PC-9 (cell line): Measurements from ENCODE around the gene RAB3B. TPM values are rescaled to one million over a fixed set of nuclear protein-coding genes. Genes with fewer than 3 reads are reported as not detected.

ENCODE experiments used
- BruUV-seq: library from RNA; stranded (reverse); fragments of 400-500 nt; replicated peaks from 2 replicates; lab custom pipeline; 2021; lab: Mats Ljungman, UMichigan
- CTCF ChIA-PET: fragments of 300-600 bp; sonication (Branson Sonifier 250); formaldehyde crosslinking; loops from one replicate; lab custom pipeline; 2022; ENCODE audit warnings: antibody characterized with exemption; lab: Charles Lee
- POLR2A ChIA-PET: fragments of 300-600 bp; sonication (Branson Sonifier 250); formaldehyde crosslinking; loops from one replicate; lab custom pipeline; 2022; ENCODE audit warnings: antibody characterized with exemption; ENCODE audit not compliant: unreplicated experiment; lab: Charles Lee
- DNase-seq, 2 experiments: peaks; one replicate each; pipeline versions ENCODE4 v3.0.0 to v3.0.0-alpha.2; 2015 to 2022; ENCODE audit warnings: mixed read lengths in 1 of 2
- H2AFZ ChIP-seq: fragments of 200-600 bp; sonication (generic); 2 replicates; pipeline ENCODE4 v1.8.1; 2017; ENCODE audit warnings: antibody characterized with exemption
- H3F3A ChIP-seq: fragments of 200-600 bp; sonication (generic); 2 replicates; pipeline ENCODE4 v1.8.1; 2017; ENCODE audit warnings: antibody characterized with exemption, mild to moderate bottlenecking, low read depth; ENCODE audit not compliant: insufficient read depth
- H3K27ac ChIP-seq: fragments of 200-600 bp; sonication (generic); 2 replicates; pipeline ENCODE4 v1.6.1; 2016; ENCODE audit warnings: mixed run types
- H3K27me3 ChIP-seq: fragments of 200-600 bp; sonication (generic); 2 replicates; pipeline ENCODE4 v1.6.1; 2016; ENCODE audit warnings: low read depth, mixed run types; ENCODE audit not compliant: insufficient read depth
- H3K36me3 ChIP-seq: fragments of 200-600 bp; sonication (generic); 2 replicates; pipeline ENCODE4 v1.6.1; 2016; ENCODE audit warnings: low read depth, mixed run types
- H3K4me1 ChIP-seq: fragments of 200-600 bp; sonication (generic); replicated peaks from 2 replicates; pipeline ENCODE4 v1.6.1; 2016; ENCODE audit warnings: mixed run types; ENCODE audit not compliant: insufficient read depth
- H3K4me2 ChIP-seq: fragments of 200-600 bp; sonication (generic); 2 replicates; pipeline ENCODE4 v1.6.1; 2017; ENCODE audit warnings: mixed run types
- H3K4me3 ChIP-seq: fragments of 200-600 bp; sonication (generic); 2 replicates; pipeline ENCODE4 v1.6.1; 2016; ENCODE audit warnings: mixed run types
- H3K79me2 ChIP-seq: fragments of 200-600 bp; sonication (generic); 2 replicates; pipeline ENCODE4 v1.6.1; 2017; ENCODE audit warnings: low read depth, mixed run types
- H3K9me2 ChIP-seq: fragments of 200-600 bp; sonication (generic); 2 replicates; pipeline ENCODE4 v1.8.1; 2017; ENCODE audit warnings: mild to moderate bottlenecking; ENCODE audit not compliant: insufficient read depth
- H3K9me3 ChIP-seq: fragments of 200-600 bp; sonication (generic); 2 replicates; pipeline ENCODE4 v1.8.1; 2016; ENCODE audit warnings: low read depth; ENCODE audit not compliant: insufficient read depth
- H4K20me1 ChIP-seq: fragments of 200-600 bp; sonication (generic); 2 replicates; pipeline ENCODE4 v1.8.1; 2017; ENCODE audit not compliant: insufficient read depth
- CTCF ChIP-seq: fragments of 200-600 bp; sonication (generic); conservative IDR thresholded peaks from 2 replicates; pipeline ENCODE4 v1.6.1; 2017; ENCODE audit warnings: mixed run types, antibody characterized with exemption, mild to moderate bottlenecking, moderate library complexity
- EZH2 ChIP-seq: fragments of 200-600 bp; sonication (generic); IDR thresholded peaks from 2 replicates; pipeline ENCODE4 v1.8.0; 2017; ENCODE audit warnings: antibody characterized with exemption, low read depth
- intact Hi-C: fragments of 100-400 bp; cut with micrococcal nuclease; formaldehyde crosslinking; loops from one replicate; pipeline ENCODE4 v1.10.0; 2022; ENCODE audit not compliant: unreplicated experiment
- total RNA-seq: library from RNA; stranded (reverse); gene quantifications from 2 replicates; pipeline ENCODE4 v1.2.3, GENCODE V29; 2021

RAB3B gene
- total RNA-seq, 1 experiment from 2014 or later, result 2.6 TPM

- Histone ChIP-seq H2AFZ (no peak overlapping the region), H3K36me3 (no peaks in the 10 kb centered on the region), H3K27ac (no peak overlapping the region), H3K79me2 (no peaks in the 10 kb centered on the region), H4K20me1 (no peaks in the 10 kb centered on the region), H3K4me1 (no peaks in the 10 kb centered on the region), H3F3A (no peaks in the 10 kb centered on the region), H3K27me3 (no peaks in the 10 kb centered on the region), H3K4me3 (no peak overlapping the region), H3K9me3 (no peaks in the 10 kb centered on the region), H3K4me2 (no peak overlapping the region), H3K9me2 (no peaks in the 10 kb centered on the region)
- BruUV-seq, result no TSS peak
- intact Hi-C loops, result no loop called here
- POLR2A ChIA-PET, result interaction anchor here (0.5 kb wide), 1 partner anchor 1436 kb away, joined by 11 read pairs; no protein-coding TSS in a partner anchor
- no peak for DNase-seq
- CTCF ChIA-PET, result no interaction called here
- TF ChIP-seq CTCF, result no peak
- TF ChIP-seq EZH2, result no peak
These were observed 80.1 kb downstream of the RAB3B start for GRCh38 chr1:51910221-51911000.

GRCh38 chr1:51908499-51908898 lies 82.0 kb downstream of the RAB3B start:
- POLR2A ChIA-PET, result no interaction called here
- no peak for DNase-seq

GRCh38 chr1:51907079-51907702 lies 83.3 kb downstream of the RAB3B start:
- DNase-seq, result no peak
- CTCF ChIA-PET, result no interaction called here
- no peaks in the 10 kb centered on the region for H3K79me2 ChIP-seq
- H3K9me2 ChIP-seq, result no peaks in the 10 kb centered on the region
- no peak for TF ChIP-seq CTCF
- no peak for TF ChIP-seq EZH2
- H3K4me1 ChIP-seq, result no peaks in the 10 kb centered on the region
- POLR2A ChIA-PET, result no interaction called here
- H3K4me3 ChIP-seq, result no peak overlapping the region
- H3F3A ChIP-seq, result no peaks in the 10 kb centered on the region
- no peak overlapping the region for H2AFZ ChIP-seq
- no peaks in the 10 kb centered on the region for H3K27me3 ChIP-seq
- H3K9me3 ChIP-seq, result no peaks in the 10 kb centered on the region
- no peaks in the 10 kb centered on the region for H4K20me1 ChIP-seq
- no peak overlapping the region for H3K27ac ChIP-seq
- BruUV-seq, result no TSS peak
- no peaks in the 10 kb centered on the region for H3K36me3 ChIP-seq
- no peak overlapping the region; the same call in 1 of the 2 replicates for H3K4me2 ChIP-seq
- intact Hi-C loops, result no loop called here

More at GRCh38 chr1:51908499-51908898, 82.0 kb downstream of the RAB3B start:
- no peaks in the 10 kb centered on the region for H3K9me3 ChIP-seq
- no peaks in the 10 kb centered on the region for H3F3A ChIP-seq
- no peaks in the 10 kb centered on the region for H3K9me2 ChIP-seq
- no peak overlapping the region for H3K4me2 ChIP-seq
- no peaks in the 10 kb centered on the region for H4K20me1 ChIP-seq
- H3K4me1 ChIP-seq, result no peaks in the 10 kb centered on the region
- H2AFZ ChIP-seq, result no peak overlapping the region
- CTCF ChIA-PET, result no interaction called here
- no peak overlapping the region for H3K27ac ChIP-seq
- intact Hi-C loops, result no loop called here
- BruUV-seq, result no TSS peak
- no peak overlapping the region for H3K4me3 ChIP-seq
- TF ChIP-seq CTCF (no peak), EZH2 (no peak)
- H3K36me3 ChIP-seq, result no peaks in the 10 kb centered on the region
- no peaks in the 10 kb centered on the region for H3K79me2 ChIP-seq
- no peaks in the 10 kb centered on the region for H3K27me3 ChIP-seq
